Stimulated activated CD4-positive, alpha-beta T cell treated with anti-CD3 and anti-CD28 coated beads, Interleukin-12 subunit alpha, Interleukin-12 subunit beta, amount 100 ng/mL, for 48 hours (primary cell): ENCODE data around the gene SLC15A2.

Experiments
- DNase-seq, 3 donors: peaks; one replicate each; pipeline ENCODE4 v3.0.0-alpha.2; 2020; ENCODE audit warnings: low read depth in 2 of 3, low spot score in 1 of 3

The SLC15A2 gene

GRCh38 chr3:121979734-121980449, 85.7 kb downstream of the SLC15A2 start:
- DNase-seq: no peak

- no peak for DNase-seq
Measured at GRCh38 chr3:121980450-121980796, 86.2 kb downstream of the SLC15A2 start.

DNA sequence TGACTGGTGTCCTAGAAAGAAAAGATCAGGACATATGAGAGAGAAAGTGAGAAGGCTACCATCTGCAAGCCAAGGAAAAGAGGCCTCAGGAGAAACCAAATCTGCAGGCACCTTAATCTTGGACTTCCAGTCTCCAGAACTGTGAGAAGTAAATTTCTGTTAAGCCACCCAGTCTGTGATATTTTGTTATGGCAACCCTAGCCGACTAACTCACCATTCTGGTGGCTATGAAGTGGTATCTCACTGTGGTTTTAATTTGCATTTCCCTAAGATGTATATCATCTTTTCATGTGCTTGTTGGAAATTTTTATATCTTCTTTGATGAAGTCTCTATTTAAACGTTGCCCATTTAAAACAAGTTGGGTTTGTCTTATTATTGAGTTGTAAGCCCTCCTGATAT, 87.3 kb downstream of the SLC15A2 start:
- DNase-seq: no peak

DNA sequence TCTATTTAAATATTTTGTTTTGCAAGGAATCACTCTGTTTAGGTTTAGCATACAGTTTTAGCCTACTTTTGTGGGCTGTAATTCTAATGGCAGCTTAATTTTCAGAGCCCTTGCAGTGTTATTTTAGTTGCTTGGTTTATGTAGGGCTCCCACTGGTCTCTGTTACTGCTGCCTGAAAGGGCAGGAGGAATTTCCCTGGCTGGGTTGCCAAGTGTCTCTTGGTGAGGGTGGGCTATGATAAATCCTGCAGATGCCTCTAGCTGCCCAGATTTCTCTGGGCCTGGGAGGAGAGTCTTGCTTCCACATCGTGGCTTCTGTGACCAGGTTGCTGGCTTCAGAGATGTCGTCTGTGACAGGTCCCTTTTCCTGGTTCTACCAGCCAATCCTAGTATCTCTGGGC, 91.6 kb downstream of the SLC15A2 start:
- DNase-seq: no peak

DNA sequence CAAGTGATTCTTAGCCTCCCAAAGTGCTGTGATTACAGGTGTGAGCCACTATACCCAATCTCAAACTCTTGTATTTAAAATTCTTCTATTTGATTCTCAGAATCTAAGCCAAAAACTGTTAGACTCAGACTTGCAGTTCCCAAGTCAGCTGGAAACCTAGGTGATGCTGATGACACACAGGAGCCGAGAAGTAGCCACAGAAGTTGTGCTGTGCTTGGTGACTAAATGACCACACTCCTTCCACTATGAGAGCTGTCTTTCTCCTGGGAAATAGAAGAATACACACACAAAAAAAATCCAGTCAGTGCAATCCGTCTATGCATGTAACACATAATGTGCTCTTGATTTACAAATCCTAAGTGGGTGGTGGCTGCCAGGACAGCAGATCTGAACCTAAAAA, 93.9 kb downstream of the SLC15A2 start:
- DNase-seq: no peak

DNA sequence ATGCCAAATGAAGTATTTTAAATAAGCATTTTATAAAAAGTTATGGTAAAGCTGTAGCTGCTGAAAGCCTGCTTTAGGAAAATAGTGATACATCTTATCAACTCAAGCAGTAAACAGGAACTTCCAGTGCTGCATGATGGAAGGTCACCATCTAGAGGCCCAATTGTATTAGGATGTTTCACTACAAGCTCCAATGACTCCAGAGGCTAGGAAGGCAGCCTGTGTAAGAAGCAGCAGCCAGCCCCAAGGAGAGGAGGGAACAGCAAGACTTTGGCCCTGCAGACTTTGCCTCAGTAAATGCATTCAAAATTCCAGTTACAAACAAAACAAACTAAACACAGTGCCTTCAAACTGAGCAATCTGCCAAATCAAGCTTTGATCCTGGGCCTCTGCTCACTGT, 95.7 kb downstream of the SLC15A2 start:
- no peak for DNase-seq

DNA sequence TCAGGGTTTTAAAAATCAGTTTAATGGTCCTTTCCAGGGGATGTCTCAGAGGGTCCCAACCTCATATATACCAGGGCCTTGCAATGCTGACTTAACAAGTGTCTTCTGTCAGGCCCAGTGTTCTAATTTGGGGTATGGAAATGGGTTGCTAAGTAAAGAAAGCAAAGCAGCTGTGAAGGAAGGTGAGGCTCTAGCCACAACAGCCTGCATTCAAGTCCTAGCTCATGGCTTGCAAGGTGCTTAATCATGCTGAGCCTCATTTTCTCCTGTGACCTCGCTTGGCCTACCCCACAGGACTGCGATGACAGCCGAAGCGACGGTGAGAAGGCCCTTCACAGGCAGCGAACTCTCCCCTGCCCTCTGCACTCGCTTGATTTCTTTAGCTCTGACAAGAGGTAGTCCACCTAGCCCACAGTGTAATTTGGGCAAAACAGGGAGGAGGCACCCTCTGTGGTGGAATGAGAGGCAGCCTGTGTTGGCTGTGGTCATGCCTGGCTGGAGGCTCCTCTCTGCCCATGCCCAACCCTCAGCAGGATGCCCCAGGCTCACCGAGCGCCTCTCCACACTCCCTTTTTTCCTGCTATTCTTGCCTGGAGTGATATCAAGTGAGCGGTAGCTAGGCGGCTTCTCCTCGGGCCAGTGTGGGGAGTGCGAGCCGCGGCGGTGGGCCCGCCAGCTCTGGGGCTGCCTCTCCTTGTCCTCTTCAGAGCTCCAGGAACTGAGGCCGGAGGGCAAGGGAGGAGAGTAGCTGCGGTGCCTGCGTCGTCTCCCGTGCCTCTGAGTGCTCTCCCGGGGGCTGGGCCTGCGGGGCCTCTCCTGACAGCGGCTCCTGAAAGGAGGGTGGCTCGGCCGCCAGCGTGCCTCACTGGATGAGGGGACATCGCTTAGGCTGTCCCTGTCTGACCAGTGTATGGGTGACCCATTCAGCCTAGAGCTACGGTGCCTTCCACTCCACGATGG, 98.7 kb downstream of the SLC15A2 start:
- no peak for DNase-seq
